Measurements from ENCODE around the gene ASCC3.
"Not testable (repeated sequence)": the region's sequence is repeated elsewhere in the genome, so short reads cannot be mapped to it uniquely, and the experiment has no call there.

ASCC3 gene

GRCh38 chr6:100803264-100804045 is 77.7 kb downstream of the ASCC3 start:
- no peak for DNase-seq

DNA sequence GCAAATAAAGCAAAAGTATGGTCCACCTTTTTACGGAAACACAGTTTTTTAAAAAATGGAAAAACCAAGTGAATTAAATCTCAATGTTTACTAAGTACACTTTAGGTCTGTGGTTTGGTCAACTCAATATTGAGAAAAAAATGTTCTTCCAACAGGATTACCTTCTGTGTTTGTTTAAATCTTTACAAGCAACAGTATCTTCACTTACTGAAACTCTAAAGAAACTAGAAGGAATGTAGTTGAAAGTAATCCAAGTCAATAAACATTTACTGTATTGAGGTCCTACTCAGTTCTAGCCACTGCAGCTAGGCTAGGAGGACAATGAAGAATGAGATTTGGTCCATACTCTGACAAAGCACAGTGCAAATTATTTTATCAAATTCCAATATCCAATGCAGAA is 80.1 kb downstream of the ASCC3 start:
- DNase-seq, result no peak

DNA sequence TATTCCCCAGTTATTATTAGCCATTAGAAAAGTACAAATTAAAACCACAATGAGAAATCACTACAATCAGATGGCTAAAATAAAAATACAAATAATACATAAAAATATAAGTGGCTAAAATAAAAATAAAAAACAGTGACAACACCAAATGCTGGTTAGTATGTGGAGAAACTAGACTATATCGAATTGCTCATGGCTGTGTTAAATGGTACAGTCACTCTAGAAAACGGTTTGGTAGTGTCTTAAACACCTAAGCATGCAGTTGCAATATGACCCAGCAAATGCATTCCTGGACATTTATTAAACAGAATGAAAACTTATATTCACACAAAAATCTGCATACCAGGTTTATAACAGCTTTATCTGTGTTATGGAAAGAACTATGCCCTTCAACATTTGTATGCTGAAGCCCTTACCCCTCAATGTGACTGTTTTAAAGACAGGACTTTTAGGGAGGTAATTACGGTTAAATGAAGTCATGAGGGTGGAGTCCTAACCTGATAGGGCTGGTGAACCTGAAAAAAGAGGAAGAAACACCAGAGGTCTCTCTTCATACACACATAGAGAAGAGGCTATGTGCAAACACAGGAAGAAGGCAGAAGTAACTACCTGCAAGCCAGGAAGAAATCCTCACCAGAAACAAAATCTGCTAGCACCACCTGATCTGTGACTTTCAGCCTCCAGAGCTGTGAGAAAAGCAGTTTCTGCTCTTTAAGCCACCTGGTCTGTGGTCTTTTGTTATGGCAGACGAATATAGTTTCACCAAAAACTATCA is 84.9 kb downstream of the ASCC3 start:
- DNase-seq, result no peak

GRCh38 chr6:100790084-100790483 is 91.0 kb downstream of the ASCC3 start:
- no peak for DNase-seq

GRCh38 chr6:100785982-100786381 is 95.1 kb downstream of the ASCC3 start:
- DNase-seq, result no peak

DNA sequence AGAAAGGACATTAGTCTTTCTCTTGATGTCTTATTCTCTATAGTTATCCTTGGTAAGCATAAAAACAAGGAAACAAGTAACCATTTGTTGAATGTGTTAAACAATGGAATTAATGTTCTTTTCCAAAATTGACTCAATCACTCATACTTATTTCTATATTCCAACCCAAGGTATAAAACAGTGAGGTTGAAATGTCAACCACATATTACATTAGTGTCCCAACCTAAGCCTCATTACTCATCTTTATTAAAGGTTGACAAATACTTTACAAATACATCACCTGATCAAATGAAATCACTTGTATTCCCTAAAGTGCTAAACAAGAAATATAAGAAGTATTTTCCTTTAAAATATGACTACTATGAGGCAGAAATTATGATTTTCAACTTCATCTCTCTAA is 100.5 kb downstream of the ASCC3 start:
- no peak for DNase-seq

GRCh38 chr6:100775667-100776066 is 105.5 kb downstream of the ASCC3 start:
- no peak for DNase-seq

DNA sequence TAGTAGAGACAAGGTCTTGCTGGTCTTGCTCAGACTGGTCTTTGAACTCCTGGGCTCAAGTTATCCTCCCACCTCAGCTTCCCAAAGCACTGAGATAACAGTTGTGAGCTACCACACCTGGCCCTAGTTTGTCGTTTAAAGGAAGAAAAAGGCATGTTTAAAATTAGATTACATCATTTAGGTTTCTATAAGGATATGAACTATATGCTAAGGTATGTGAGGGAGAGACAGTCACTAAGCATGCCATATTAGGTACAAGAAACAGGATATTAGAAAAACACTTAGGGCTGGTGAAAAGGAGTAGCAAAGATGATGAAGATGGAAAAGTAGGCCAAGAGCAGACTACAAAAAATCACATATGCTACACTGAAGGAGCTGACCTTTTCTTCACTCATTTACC is 106.4 kb downstream of the ASCC3 start:
- DNase-seq, result no peak

DNA sequence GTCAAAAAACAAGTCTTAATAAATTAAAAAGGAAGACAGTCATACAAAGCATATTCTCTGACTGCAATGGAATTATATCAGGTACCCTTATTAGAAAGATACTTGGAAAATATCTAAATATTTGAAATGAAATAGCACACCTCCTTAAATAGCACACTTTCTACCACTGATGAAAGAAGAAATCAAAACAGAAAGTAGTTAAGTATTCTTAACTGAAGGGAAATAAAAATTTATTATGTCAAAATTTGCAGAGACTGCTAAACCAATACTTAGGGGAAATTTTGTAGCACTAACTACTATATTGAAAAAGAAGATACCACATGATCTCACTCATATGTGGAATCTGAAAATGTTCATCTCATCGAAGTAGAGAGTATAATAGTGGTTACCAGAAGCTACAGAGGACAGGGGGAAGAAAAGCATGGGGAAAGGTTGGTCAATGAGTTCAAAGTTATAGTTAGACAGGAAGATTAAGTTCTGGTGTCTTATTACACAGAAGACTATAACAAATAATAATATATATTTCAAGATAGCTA is 112.2 kb downstream of the ASCC3 start:
- DNase-seq, result no peak

DNA sequence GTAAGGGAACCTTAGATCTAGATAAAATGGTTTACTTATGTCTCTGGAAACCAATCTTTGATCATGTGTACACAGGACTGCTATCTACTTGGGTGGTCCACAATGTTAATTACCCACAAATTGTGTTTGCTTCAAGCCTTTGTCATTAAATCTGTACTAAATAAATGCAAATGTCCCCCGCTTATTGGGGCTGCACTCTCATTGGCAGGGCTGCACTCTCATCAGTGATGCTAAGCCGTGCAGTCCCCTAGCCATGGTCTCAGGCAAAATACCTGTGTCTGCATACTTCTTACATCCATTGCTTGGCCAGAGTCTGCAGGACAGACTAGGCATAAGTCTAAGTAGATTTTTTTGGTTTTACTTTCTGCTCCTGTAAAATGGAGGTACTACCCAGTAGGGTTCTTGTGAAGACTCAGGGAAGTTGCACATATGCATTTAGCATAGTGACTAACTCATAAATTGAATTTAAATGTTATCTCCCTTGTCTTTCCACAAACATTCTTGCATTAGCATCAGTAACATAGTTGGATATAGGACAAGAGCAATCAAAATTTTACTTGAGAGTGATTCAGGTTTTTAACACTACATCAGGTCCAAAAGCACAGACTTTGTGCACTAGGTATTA is 117.4 kb downstream of the ASCC3 start:
- no peak for DNase-seq

DNA sequence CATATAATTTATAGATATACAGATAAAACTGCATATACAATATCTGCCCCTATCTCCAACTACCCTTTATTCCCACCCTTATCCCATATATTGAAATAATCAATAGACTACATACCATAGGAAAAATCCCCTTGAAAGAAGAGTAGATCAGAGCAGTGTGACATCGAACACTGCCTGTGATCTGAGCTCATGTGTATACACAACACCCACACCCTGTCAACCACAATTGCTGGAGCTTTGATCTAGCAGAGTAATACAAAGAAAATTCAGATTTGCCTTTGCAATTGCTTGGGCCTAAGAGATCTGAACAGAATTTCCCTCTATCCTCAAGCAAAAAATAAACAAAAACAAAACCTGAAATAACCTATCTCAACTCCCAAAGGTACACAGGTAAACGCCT is 119.3 kb downstream of the ASCC3 start:
- peak; percentile 15 for DNase-seq

GRCh38 chr6:100758386-100758785 is 122.7 kb downstream of the ASCC3 start:
- DNase-seq, result not testable (repeated sequence)

DNA sequence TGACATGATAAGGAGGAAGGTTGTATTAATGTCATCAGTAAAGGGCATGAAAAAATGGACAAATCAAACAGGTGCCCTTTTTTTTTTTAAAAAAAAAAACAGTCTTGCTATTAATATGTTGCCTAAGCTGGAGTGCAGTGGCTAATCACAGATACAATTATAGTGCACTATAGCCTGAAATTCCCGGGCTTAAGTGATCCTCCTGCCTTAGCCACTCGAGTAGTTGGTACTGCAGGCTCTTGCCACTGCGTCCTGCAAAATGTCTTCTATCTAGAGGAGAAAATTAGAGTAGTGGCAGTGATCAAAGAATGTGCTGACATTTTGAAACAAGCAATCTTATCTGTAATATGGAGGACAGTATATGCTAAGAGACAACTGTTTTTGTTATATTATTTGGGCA is 127.7 kb downstream of the ASCC3 start:
- no peak for DNase-seq

- no peak for DNase-seq
These were observed 129.5 kb downstream of the ASCC3 start for GRCh38 chr6:100751590-100751989.

- no peak for DNase-seq
These were observed 135.6 kb downstream of the ASCC3 start for GRCh38 chr6:100745419-100746041.

DNA sequence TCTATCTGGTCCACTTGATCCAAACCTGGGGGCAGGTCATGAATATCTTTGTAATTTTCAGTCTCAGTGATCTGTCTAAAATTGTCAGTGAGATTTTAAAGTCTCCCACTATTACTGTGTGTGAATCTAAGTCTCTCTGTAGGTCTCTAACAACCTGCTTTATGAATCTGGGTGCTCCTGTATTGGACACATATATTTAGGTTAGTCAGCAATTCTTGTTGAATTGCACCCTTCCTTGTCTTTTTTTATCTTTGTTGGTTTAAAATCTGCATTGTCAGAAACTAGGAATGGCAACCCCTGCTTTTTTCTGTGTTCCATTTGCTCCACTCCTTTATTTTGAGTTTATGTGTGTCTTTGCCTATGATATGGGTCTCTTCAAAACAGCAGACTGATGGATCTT is 140.7 kb downstream of the ASCC3 start:
- no peak for DNase-seq

GRCh38 chr6:100737720-100738119 is 143.4 kb downstream of the ASCC3 start:
- DNase-seq, result not testable (repeated sequence)

DNA sequence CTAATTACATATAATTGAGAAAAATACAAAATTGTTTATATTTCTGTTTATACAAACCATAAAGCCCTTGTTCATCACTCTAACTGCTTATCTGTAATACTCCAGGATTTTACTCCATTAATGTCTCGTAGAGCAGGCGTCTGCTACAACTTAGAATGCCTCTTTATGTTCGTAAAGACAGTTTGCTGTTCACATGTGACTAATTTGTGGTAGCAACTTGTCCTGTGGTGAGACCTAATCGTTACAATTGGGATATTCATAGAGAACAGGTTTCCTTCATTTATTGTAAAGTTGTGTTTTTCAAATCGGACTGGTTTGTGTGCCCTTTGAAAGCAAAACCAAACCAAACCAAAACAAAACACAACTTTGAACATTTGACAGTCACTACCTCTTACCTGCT is 149.7 kb downstream of the ASCC3 start:
- no peak for DNase-seq

- no peak for DNase-seq
These were observed 150.8 kb downstream of the ASCC3 start for GRCh38 chr6:100730001-100730980.

- DNase-seq, result no peak
These were observed 154.5 kb downstream of the ASCC3 start for GRCh38 chr6:100726666-100727065.

- no peak for DNase-seq
These were observed 156.4 kb downstream of the ASCC3 start for GRCh38 chr6:100724696-100725095.

DNA sequence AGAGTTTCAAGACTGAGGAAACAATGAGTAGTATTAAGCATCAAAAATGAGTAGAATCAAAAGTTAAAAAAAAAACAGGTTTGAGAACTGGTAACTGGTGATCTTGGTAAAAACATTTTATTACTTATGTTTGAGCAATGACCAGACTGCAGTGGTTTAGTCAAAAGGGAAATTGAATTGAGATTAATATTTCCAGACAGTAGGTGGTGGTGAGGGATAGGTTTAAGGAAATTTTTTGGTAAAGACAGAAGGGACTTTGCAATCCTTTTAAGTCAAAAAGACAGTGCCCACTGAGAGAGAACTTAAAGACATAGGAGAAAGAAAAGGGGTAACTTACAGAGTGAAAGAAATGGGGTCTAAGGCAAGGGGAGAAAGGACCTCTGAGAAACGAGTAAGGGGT is 156.9 kb downstream of the ASCC3 start:
- no peak for DNase-seq
